Keratinocyte (primary cell): ENCODE results near the gene C8G.

Source experiments
- EZH2 ChIP-seq: IDR thresholded peaks from one replicate; pipeline ENCODE4 v1.6.1; 2012; ENCODE audit warnings: inconsistent platforms, mild to moderate bottlenecking, low read length, moderate library complexity
- TF ChIP-seq, protein P1 (sequence below), 3 experiments: IDR thresholded peaks in 1 of 3; conservative IDR thresholded peaks in 1 of 3; optimal IDR thresholded peaks in 1 of 3; 2 replicates in 2 of 3; 3 replicates in 1 of 3; pipeline versions ENCODE3 to v1.5.1; 2011; ENCODE audit warnings: low read length in 3 of 3, mild to moderate bottlenecking in 3 of 3, moderate library complexity in 2 of 3, control low read depth in 1 of 3, inconsistent platforms in 1 of 3; ENCODE audit not compliant: insufficient read depth in 2 of 3; ENCODE audit errors: extremely low read depth in 1 of 3

DNA sequence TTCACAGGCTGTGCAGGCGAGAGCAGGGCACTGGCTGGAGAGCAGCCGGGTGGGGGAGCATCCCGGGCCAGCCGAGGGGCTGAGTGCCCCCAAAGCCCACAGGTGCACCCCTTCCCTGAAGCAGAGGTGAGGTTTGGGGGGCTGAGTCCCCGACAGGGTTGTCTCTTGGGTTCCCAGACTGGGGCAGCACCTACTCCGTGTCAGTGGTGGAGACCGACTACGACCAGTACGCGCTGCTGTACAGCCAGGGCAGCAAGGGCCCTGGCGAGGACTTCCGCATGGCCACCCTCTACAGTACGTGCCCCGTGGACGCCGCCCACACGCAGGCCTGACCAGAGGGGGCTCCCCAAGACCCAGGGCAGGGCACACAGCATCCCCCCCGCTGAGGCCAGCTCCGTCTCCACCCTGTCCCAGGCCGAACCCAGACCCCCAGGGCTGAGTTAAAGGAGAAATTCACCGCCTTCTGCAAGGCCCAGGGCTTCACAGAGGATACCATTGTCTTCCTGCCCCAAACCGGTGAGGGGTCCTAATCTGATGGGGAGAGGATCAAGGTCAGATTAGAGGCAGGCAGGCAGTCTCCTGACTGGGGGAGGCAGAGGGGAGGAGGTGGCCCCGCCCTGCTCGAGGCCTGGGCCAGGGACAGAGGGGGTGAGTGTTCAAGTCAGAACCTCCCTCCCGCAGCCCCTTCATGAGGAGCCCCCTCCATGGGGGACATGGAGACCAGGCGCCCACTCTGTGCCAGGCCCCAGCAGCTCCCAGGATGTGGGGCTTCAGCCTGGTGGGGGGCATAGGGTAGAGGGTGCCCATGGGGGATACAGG is 34.9 kb downstream of the C8G start:
- TF ChIP-seq, protein P1, sequence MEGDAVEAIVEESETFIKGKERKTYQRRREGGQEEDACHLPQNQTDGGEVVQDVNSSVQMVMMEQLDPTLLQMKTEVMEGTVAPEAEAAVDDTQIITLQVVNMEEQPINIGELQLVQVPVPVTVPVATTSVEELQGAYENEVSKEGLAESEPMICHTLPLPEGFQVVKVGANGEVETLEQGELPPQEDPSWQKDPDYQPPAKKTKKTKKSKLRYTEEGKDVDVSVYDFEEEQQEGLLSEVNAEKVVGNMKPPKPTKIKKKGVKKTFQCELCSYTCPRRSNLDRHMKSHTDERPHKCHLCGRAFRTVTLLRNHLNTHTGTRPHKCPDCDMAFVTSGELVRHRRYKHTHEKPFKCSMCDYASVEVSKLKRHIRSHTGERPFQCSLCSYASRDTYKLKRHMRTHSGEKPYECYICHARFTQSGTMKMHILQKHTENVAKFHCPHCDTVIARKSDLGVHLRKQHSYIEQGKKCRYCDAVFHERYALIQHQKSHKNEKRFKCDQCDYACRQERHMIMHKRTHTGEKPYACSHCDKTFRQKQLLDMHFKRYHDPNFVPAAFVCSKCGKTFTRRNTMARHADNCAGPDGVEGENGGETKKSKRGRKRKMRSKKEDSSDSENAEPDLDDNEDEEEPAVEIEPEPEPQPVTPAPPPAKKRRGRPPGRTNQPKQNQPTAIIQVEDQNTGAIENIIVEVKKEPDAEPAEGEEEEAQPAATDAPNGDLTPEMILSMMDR (optimal IDR thresholded peaks at IDR 0.05 in 1 of 3, IDR thresholded peaks at IDR 0.05 in 1 of 3, conservative IDR thresholded peaks at IDR 0.05 in 1 of 3; ENCODE audit: extremely low read depth in 1 of 3, insufficient read depth in 2 of 3, low read length in 3 of 3) = no peak
- no peak for TF ChIP-seq EZH2
